Measurements from ENCODE around the gene TFEB. TPM values are rescaled to one million over a fixed set of nuclear protein-coding genes. Genes with fewer than 3 reads are reported as not detected.

TFEB gene
- polyA plus RNA-seq, 1 donor from 2014 or later: 196 TPM

DNA sequence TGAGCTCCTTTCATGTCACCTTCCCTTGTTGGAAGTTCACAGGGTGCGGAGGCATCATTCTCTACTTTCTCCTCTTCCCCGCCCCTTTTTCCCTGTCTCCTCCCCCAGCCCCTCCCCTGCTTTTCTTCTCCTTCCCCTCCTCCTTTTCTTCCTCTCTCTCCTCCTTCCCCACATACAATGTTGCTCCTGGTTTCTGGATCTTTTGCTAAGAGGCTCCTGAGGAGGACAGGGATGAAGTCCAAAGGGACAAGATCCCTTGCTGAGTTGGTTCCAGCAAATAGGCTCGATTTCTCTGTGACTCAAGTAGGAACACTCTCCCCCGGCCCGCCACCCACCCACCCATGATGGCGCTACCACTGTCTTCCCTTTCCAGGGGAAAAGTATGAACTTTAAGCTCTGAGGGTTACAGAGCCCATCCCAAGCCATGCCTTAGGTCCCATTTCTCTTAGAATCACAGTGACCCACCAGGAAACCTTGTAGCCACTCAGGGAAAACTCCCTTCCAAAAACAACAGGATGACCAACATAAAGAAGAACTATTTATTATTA lies 852 bp upstream of the TFEB start:
- Mint-ChIP-seq H3K27ac (peak overlapping the region in 1 of 3 donors; percentile 96), H3K36me3 (no peaks in the 10 kb centered on the region), H3K27me3 (no peaks in the 10 kb centered on the region), H3K9me3 (no peaks in the 10 kb centered on the region), H3K4me1 (peaks cover 3 to 8% (median 4%) of the 10 kb centered on the region in 3 donors), H3K4me3 (peak overlapping the region in 3 of 4 donors; percentile 49 to 91 (median 60))

GRCh38 chr6:41734666-41735426 lies 562 bp downstream of the TFEB start:
- Mint-ChIP-seq H3K4me1 (peaks cover 4 to 15% (median 14%) of the 10 kb centered on the region in 3 donors), H3K27me3 (no peaks in the 10 kb centered on the region), H3K4me3 (peak overlapping the region; percentile 82 to 97 (median 91)), H3K36me3 (peaks cover 3% of the 10 kb centered on the region), H3K27ac (peak overlapping the region in 2 of 3 donors; percentile 71 to 96), H3K9me3 (no peaks in the 10 kb centered on the region)

DNA sequence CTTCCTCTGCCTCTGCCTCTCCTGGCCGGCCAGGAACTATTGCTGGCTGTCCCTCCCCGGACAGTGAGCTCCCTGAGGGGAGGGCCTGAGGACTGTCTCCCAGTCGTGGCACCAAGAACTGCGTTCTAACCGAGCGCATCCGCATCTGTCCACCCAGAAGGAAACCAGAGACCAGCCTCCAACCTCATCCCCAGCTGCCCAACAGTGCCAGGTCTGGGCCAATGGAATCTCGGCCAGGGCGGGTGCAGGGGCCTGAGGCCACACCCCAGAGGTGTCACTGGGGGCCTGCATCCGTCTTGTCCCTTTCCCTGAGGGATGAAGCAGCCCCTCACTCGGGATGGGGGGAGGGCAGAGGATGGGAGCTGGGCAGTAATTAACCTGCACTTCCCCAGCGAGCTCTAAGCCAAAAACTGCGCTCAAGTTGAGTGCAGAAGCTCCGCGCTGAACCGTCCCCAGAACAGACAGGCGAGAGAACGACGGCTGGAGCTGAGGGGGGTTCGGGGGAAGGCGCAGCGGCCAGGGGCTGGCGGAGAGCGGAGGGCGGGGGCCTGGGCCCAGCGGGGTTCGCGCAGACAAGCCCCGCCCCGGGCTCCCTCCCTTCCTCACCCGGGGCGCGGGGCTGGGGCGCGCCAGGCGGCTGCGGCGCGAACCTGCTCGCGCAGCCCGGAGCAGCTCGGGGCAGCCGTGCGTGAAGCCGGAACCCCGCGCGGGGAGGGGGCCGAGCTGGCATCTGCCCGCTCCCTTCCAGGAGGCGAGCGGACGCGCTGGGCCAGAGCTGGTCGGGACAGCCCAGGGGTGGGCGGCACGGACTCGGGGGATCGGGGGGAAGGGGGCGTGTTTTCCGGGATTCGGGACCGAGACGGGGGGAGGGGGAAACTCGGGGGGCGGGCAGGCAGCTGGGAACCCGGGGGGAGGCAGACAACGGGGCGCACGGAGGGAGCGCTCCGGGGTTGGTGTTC lies 1.4 kb downstream of the TFEB start:
- Mint-ChIP-seq H3K4me1 (peaks cover 9 to 22% (median 21%) of the 10 kb centered on the region in 3 donors), H3K36me3 (peaks cover 6% of the 10 kb centered on the region)

GRCh38 chr6:41733360-41733706 lies 2.1 kb downstream of the TFEB start:
- Mint-ChIP-seq H3K9me3 (no peaks in the 10 kb centered on the region), H3K4me3 (peak overlapping the region; percentile 90 to 93 (median 91)), H3K27me3 (no peaks in the 10 kb centered on the region), H3K27ac (peak overlapping the region; percentile 87 to 99 (median 94)), H3K4me1 (peaks cover 15 to 28% (median 26%) of the 10 kb centered on the region in 3 donors), H3K36me3 (peaks cover 9% of the 10 kb centered on the region)

More for the DNA sequence above, 1.4 kb downstream of the TFEB start:
- H3K27ac Mint-ChIP-seq: peak overlapping the region; percentile 87 to 99 (median 94)
- H3K9me3 Mint-ChIP-seq: no peaks in the 10 kb centered on the region
- peak overlapping the region; percentile 90 to 93 (median 91) for H3K4me3 Mint-ChIP-seq
- H3K27me3 Mint-ChIP-seq: no peaks in the 10 kb centered on the region

DNA sequence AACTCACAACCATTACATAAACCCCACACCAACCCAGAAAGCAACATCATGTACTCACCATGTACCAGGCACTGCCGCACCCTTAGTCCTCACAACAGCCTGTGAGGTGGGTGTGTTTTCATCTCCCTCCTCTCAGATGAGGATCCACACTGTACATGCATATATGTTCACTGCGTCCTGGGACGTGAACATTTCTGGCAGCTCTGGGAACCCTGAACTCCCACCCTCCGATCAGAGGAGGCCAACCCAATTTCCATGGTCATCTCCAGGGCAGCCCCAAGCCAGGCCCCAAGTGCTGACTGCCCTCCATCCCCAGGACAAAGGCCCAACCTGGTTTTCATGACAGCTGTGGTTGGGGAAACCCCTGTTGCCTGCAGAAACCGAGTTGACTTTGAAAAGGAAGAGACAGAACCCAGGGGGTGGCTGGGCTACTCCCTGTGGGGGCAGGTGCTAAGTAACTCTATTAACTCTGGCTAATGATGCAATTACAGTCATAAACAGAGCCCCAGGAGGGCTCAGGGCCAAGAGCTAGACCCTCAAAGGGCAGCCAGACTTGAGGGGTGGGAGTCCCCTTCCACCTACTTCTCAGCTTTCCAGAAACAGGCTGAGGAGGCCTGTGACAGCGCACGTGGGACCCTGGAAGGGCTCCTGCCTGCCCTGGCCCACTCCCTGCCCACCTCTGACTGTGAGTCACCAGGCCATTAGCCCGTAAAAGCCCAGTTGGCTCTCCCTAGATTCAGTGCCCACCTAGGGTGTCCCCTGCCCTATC lies 2.6 kb downstream of the TFEB start:
- H3K4me3 Mint-ChIP-seq: peak overlapping the region; percentile 90 to 93 (median 91)
- peaks cover 19 to 32% (median 26%) of the 10 kb centered on the region in 3 donors for H3K4me1 Mint-ChIP-seq
- H3K27ac Mint-ChIP-seq: peak overlapping the region; percentile 87 to 99 (median 94)
- H3K9me3 Mint-ChIP-seq: no peaks in the 10 kb centered on the region
- H3K36me3 Mint-ChIP-seq: peaks cover 9% of the 10 kb centered on the region
- no peaks in the 10 kb centered on the region for H3K27me3 Mint-ChIP-seq

DNA sequence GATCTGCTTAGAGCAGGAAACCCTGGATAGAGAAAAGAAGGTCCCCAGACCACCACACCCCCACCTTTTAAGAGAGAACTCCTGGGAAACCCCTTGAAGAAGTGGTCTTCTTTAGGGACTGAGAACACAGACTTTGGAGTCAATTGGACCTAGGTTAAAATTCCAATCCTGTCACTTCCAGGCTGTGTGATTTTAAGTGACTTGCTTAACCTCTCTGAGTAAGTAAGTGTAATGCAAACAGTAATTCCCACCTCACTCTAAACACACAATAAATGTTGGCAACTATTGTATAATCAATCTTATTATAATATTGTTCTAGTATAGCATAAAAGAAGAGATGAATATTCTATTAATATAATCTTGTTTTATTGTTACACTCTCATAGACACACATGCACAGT lies 3.3 kb downstream of the TFEB start:
- Mint-ChIP-seq H3K27ac (peak overlapping the region in 2 of 3 donors; percentile 87 to 94), H3K4me1 (peaks cover 21 to 36% (median 29%) of the 10 kb centered on the region in 3 donors), H3K9me3 (no peaks in the 10 kb centered on the region), H3K27me3 (no peaks in the 10 kb centered on the region), H3K36me3 (peaks cover 10% of the 10 kb centered on the region), H3K4me3 (peak overlapping the region; percentile 90 to 95 (median 92))

DNA sequence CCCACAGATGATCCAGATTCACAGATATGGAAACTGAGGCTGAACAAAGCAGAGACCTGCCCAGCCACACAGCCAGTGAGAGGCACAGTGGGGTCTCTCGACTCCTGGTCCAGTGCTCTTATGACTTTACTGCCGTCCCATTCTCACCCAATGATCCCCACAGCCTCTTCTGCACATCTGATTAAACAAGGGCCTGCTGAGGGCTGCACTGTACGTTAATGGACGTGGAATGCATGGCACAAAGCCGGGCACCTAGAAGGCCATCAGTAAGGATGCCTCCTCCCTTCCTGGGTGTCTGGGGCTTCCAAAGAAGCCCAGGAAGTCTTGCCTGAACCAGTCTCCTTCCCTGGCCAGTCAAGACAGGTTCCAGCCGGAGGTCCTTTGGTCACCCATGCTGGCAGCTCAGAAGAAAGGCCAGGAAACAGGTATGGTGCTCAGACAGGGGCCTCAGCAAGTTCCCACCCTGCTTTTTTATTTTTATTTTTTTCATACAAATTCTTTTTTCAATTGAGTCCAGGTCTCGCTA lies 3.8 kb downstream of the TFEB start:
- peaks cover 26 to 41% (median 34%) of the 10 kb centered on the region in 3 donors for H3K4me1 Mint-ChIP-seq
- H3K9me3 Mint-ChIP-seq: no peaks in the 10 kb centered on the region
- H3K36me3 Mint-ChIP-seq: peaks cover 12% of the 10 kb centered on the region
- peak overlapping the region; percentile 90 to 95 (median 92) for H3K4me3 Mint-ChIP-seq
- peak overlapping the region; percentile 84 to 96 (median 94) for H3K27ac Mint-ChIP-seq
- no peaks in the 10 kb centered on the region for H3K27me3 Mint-ChIP-seq

DNA sequence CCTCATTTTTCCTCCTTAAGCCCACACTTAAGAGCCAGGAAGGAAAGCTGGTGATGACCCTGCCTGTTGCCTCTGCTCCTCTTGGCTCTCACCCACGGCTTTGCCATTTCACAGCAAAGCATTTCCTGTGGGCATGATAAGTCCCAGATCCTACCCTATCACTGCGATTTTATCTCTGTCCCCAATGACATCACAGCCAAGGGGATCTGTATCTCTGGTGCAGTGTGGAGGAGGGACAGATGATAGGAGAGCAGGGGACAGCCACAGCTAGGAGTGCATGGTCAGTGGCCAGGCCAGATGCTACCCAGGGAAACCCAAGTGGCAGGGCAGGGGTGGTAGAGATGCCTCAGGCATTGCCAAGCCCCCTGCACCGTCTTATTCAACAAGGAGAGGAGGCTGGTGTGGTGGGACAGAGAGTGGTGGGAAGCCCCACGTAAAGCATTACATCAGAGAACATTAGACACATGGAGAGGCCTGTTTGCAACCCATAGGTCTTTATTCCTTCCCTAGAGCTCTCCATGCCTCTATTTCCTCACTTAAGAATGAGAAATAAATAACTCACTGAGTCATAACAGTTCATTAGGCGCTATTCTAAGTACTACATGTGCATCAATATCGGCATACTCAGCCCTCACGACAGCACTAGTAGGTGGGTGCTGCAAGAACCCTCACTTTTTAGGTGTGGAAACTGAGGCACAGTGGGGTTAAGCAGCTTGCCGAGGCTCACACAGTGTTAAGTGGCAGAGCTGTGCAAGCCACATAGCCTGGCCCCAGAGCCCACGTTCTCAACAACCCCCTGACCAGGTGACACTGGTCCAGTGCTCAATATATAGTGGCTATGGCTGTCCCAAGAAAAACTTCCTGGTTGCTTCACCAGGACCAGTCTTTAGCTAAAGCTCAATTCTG lies 4.6 kb downstream of the TFEB start:
- Mint-ChIP-seq H3K36me3 (peaks cover 12% of the 10 kb centered on the region), H3K27me3 (no peaks in the 10 kb centered on the region), H3K27ac (peak overlapping the region; percentile 84 to 96 (median 94)), H3K4me3 (peak overlapping the region; percentile 90 to 95 (median 92)), H3K4me1 (peaks cover 30 to 43% (median 37%) of the 10 kb centered on the region in 3 donors), H3K9me3 (no peaks in the 10 kb centered on the region)

DNA sequence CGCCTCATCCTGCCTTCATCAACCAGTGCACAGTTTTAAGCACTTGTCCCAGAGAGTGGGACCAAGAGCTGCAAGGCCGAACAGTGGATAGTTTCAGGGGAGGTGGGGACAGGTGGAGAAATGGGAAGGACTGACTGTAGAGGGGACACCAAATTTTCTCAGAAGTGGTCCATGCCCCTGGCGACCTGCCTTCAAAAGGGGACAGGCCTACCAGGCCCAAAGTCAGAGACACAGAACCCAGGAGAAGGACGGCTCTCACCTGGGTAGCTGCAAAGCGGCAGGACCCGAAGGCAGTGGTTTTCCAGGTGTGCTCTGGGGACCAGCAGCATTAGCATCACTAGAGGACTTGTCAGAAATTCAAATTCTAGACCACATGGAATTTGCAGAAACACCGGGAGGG lies 5.8 kb downstream of the TFEB start:
- Mint-ChIP-seq H3K9me3 (no peaks in the 10 kb centered on the region), H3K27ac (peak overlapping the region; percentile 89 to 96 (median 94)), H3K4me3 (peak overlapping the region; percentile 90 to 95 (median 92)), H3K27me3 (no peaks in the 10 kb centered on the region), H3K4me1 (peaks cover 38 to 52% (median 48%) of the 10 kb centered on the region in 3 donors), H3K36me3 (peaks cover 12% of the 10 kb centered on the region)

DNA sequence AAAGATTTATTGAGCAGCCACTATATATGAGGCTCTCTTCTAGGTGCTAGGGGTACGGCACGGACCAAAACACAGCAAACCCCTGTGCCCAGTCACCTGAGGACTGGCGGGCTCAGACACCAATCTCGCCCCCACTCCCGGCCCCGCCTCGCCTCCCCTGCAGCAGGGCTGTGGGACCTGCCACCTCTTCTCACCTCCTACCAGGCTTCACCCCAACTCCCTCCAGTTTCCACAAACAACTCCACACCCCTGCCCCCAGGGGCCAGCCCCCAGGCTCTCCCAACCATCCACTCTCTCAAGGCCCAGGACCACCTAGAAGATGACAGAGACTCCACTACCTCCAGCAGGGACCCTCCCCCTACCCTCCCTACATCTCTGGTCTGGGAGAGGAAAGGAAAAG lies 6.5 kb downstream of the TFEB start:
- Mint-ChIP-seq H3K27ac (peak overlapping the region; percentile 89 to 96 (median 94)), H3K9me3 (no peaks in the 10 kb centered on the region), H3K27me3 (no peaks in the 10 kb centered on the region), H3K36me3 (peaks cover 12% of the 10 kb centered on the region), H3K4me3 (peak overlapping the region; percentile 90 to 95 (median 92)), H3K4me1 (peaks cover 42 to 58% (median 54%) of the 10 kb centered on the region in 3 donors)

DNA sequence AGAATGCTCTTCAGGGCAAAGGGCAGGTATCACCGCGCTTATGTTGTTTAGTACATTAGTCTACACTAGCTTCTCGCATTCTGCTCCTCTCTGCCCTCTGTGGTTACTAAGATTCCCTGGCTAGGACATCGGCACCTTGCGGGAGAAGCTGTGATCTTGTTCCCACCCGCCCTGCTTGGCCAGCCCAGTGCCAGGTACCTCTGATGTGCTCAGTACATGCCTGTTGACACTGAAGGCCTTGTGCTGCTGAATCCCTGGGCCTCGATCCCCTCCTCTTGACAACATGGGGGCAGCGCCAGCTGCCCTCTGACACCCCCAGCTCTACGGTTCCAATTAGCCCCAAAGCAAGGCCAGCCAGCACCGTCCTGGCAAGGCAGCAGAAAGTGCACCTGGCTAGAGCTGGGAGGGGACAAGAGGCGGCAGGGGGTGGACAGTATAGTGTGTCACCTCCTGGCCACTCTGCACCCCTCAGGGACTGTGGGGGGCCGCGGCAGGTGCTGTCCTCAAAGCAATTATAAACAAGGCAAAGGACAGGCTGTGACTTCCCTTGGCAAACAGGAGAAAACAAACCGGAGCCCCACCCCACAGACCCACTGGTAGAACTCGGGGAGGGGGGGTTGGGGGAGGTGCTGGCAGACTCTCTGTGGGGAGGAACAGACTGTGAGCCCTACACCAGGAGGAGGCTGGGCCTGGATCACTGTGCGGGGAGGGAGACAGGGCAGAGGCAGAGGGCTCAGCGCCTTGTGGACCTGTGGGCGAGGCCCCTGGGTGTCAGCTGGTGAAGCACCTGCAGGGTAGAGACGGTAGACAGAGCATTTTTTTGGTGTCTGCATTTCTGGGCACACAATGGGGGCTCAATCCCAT lies 7.1 kb downstream of the TFEB start:
- no peaks in the 10 kb centered on the region for H3K9me3 Mint-ChIP-seq
- peak overlapping the region; percentile 89 to 96 (median 94) for H3K27ac Mint-ChIP-seq
- peak overlapping the region; percentile 90 to 95 (median 92) for H3K4me3 Mint-ChIP-seq
- H3K27me3 Mint-ChIP-seq: no peaks in the 10 kb centered on the region
- H3K36me3 Mint-ChIP-seq: peaks cover 13% of the 10 kb centered on the region
- peaks cover 48 to 62% (median 59%) of the 10 kb centered on the region in 3 donors for H3K4me1 Mint-ChIP-seq

GRCh38 chr6:41727705-41728072 lies 7.7 kb downstream of the TFEB start:
- Mint-ChIP-seq H3K27ac (peak overlapping the region; percentile 89 to 96 (median 94)), H3K27me3 (no peaks in the 10 kb centered on the region), H3K9me3 (no peaks in the 10 kb centered on the region), H3K4me1 (peaks cover 48 to 64% (median 63%) of the 10 kb centered on the region in 3 donors), H3K36me3 (peaks cover 13% of the 10 kb centered on the region), H3K4me3 (peak overlapping the region; percentile 90 to 95 (median 92))

Measured in IgD-negative memory B cell (primary cell).